Raji (cell line): ENCODE data around the gene C3orf70.

Source experiments
- POLR2A ChIP-seq: IDR thresholded peaks from 2 replicates; pipeline ENCODE4 v1.6.1; 2011; ENCODE audit warnings: low read depth, low read length, control low read depth; ENCODE audit not compliant: insufficient read depth

C3orf70 gene

DNA sequence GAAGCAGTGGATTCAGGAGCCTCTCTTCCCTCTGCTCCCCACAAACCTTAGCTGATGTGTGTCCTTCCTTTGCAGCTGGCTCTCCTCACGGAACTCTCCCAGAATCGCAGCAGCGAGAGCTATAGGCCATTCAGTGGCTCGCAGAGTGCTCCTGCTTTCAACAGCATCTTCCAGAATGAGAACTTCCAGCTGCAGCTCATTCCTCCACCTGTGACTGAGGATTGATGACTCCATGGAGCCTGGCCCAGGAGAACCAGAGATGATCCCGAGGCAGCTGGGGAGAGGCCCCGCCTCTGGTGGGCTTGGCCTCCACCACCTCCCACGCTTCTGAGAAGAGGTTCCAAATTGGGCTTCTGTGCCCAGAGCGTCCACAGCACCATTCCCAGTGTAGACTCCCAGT, 101.1 kb downstream of the C3orf70 start:
- no peak for TF ChIP-seq POLR2A

DNA sequence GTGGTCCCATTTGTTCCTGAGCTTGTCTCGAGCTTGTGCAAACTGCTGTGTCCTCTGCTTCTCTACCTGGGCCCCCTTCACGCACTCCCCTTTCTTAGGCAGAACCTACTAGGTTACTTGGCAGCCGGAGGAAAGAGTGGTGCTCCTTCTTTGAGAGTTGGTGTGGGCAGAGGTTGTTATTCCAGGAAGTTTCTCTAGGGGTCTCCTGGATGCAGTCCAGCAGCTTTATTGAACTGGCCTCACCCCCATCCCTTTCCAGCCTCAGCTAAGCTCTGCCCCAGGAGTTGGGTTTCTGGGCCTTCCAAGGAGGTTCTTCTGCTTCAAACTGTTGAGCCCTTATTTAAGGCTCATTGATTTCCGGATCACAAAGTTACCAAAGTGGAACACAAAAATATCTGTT, 103.2 kb downstream of the C3orf70 start:
- TF ChIP-seq POLR2A: no peak

DNA sequence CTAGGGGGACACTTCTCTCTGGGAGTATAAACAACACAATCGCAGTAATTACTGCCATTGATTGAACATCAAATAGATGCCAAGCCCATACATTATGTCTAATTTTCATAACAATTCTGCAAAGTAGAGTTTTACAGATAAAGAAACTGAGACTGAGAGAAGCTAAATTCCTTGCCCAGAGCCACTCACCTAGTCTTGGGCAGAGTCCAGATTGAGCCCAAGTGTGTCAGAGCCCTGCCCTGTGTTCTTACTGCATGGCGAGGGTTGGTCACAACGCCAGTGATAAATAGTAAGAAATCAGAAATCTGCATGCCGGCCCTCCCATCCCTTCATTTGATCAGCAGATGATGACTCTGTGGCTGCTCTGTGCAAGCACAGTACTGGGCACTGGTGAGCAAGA, 106.3 kb downstream of the C3orf70 start:
- no peak for TF ChIP-seq POLR2A

DNA sequence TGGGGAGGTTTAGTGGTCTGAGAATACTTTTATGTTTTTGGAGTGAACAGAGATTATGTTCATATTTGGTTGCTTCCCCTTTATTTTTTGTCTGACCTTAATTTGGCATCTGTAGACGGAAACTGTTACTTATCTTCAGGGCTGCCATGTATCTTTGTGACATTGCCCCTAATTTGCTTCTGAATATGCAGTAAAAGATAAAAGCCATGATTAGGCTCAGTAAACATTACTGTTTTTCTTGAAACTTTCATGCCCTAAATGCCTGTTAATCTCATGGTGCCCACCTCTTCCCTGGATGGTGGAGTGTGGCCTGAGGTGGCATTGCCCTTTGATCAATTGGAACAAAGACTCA, 106.7 kb downstream of the C3orf70 start:
- TF ChIP-seq POLR2A: no peak

DNA sequence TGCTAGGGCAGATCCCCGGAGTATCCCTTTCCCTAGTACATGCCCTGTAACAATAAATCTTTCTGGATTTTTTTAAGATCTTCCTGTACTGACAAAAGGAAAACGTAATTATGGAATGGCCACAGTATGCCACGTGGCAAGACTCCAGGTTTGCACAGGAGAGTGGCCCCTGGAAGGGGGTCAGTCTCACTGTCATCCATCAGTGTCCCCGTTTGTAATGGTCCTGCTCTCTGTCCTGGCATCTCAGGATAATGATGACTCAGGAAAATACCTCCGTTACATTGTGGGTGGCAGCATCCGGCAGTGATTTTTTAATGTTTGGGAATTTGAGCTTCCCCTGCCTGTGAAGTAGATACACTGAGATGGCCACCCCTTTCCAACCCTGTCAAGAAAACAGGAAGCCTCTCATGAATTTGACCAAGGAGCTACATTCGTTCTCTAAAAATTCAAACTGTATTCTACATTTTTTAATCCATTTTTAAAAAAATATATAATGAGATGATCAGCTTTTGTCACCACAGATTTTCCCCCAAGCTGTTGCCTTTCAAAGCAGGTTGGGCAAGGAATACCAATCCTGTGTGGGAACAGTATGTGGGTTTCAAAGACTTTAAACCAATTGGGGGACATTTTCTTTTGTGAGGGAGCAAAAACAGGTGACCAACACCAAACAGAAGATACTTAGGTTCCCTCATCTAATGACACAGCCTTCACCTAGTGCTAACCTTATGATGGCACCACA, 110.4 kb downstream of the C3orf70 start:
- TF ChIP-seq POLR2A: no peak

DNA sequence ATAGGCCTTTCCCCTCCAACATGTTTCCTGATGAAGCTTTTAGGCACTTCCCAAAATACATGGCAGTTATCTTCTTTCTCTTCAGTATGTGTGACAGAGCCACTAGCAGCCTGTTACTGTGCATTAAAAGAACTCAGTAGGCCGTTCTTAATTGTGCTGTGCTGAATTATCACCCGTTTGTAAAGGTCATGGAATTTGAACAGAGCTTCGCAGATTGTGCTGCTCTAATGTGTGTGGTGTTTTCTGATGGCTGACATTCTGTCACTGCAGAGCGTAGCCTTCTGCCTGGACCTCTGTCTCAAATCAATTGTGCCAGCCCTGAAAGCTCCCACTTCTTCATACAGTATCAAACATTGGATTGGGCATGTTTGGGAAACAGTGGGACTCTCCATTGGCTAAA, 111.3 kb downstream of the C3orf70 start:
- no peak for TF ChIP-seq POLR2A

DNA sequence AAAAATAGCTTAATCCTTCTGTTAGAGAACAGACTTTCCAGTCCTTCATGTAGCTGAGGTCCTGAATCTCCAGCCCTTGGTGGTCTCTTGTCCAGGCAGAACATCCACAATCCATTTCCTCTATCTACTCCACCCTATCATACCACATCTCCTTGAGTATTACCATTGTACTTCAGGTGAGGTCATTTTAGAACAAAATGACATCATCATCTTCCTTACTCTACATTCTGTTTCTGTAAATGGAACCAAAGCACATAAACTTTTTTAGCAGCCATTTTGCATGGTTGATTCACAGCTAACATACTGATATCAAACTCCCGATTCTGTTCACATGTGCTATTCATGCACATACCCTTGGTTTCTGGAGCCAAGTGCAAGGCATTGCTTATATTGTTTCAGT, 112.4 kb downstream of the C3orf70 start:
- TF ChIP-seq POLR2A: no peak

DNA sequence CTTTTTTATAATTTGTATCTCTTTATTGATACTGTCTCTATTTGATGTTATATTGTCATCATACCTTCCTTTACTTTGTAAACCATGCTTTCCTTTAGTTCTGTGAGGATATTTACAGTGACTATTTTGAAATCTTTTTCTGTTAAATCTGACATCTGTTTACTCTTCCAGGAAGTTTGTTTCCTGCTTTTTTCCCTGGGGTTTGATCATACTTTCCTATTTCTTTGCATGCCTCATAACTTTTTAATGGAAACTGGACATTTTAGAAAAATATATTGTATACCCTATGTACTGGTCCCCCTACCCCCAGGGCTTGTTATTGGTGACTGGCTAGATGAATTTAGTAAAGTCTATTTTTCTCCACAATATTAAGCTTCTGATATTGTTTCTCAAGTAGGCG, 115.1 kb downstream of the C3orf70 start:
- TF ChIP-seq POLR2A: no peak

DNA sequence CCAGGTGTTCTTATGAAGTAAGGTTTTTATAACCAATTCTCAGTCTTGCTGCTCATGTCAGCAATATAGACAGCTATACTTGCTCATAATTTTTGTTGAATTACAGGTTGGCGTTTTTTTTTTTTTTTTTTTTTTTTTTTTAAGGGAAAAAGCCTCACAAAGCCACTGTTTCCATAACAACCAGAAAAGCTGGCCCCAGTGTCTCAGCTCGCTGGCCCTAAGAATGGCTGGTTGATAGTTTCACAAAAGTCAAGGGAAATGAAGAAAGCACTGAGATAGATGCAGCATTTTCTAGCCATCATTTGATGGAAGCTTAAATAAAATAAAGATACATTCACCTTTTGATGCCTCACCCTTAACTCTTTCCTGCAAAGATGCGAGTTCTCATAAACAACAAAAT, 121.9 kb downstream of the C3orf70 start:
- no peak for TF ChIP-seq POLR2A

DNA sequence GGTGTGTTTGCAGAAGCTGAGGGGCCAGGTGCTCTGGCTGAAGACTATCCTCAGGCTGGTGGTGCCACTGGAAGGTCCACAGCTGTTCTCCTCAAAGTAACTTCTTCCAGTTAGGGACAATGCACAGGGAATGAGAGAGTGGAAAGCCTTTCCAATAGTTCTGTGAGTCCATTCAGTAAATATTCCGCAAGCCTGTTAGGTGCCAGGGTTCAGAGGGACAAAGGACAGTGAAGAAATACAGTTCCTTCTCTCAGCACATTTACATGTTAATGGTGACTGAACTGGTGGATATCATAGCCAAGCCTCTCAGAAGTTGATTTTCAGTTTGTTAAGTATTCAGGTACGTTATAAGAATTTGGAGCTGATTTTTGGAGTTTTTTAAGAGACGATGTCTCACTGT, 122.5 kb downstream of the C3orf70 start:
- TF ChIP-seq POLR2A: no peak

DNA sequence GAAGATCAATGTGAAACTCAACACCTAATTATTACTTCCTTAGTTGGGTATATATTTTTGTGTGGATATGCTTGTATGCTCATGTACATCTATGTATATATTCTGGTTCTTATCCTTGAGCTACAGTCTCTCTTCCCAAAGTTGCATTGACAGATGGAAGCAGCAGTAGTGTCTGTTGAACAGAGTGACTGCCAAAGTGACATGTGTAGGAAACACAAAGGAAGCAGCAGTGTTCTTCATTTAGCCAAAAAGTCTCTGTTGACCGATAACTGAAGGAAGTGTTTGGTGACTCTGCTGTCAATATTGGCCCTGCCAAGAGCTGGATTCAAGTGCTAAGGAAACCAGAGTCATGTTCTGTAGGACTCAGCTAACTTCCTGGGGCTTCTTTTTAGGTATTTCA, 123.8 kb downstream of the C3orf70 start:
- no peak for TF ChIP-seq POLR2A

DNA sequence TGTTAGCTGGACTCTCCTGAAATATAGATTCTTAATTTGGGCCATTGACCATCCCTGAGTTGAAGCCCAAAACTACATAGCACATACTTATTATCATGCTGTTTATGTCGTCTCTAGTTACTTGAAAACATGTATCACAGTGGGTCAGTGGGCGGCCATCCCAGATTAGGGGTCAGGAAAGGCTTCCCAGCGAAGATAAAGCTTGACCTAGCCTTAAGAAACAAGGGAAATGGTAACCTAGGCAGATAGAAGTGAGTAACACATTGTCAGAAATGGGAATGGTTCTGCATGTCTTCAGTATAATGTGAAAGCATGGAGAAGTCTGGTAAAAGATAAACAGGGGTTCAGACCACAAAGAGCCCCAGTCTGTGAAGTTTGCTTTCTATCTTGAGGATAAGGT, 124.7 kb downstream of the C3orf70 start:
- TF ChIP-seq POLR2A: no peak
